Measurements from ENCODE around the gene ABCB8.

DNA sequence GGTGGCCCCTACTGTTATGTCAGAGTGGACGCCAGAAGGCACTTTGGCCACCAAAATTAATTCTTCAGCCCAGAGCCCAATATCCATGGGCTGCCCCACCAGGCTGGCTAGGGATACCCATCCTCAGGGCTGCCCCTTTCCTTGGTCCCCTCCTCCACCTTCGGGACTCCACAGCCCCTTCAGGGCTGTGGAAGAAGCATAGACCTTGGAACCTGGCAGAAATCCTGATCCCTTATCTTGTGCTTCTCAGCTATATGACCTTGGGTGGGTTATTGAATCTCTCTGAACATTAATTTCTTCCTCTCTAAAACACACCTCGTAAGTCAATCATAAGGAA, 55.5 kb downstream of the ABCB8 start:
- TF ChIP-seq ZNF629 (tag by site-specific recombination; IDR thresholded peaks at IDR 0.05) (0 out of 2 replicates have a peak, but pooled peaks have one; percentile 9), ZBTB21 (tag by site-specific recombination; IDR thresholded peaks at IDR 0.05) (no peak), ZNF16 (tag by site-specific recombination; IDR thresholded peaks at IDR 0.05; ENCODE audit: low read depth) (no peak), ZNF670 (tag by site-specific recombination; IDR thresholded peaks at IDR 0.05; ENCODE audit: low read depth) (no peak)
- TF ChIP-seq, protein P1, sequence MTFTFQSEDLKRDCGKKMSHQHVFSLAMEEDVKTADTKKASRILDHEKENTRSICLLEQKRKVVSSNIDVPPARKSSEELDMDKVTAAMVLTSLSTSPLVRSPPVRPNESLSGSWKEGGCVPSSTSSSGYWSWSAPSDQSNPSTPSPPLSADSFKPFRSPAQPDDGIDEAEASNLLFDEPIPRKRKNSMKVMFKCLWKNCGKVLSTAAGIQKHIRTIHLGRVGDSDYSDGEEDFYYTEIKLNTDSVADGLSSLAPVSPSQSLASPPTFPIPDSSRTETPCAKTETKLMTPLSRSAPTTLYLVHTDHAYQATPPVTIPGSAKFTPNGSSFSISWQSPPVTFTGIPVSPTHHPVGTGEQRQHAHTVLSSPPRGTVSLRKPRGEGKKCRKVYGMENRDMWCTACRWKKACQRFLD (tag by site-specific recombination; IDR thresholded peaks at IDR 0.05): no peak

Data from HEK293 (cell line).